ENCODE measurements around the gene TRIO. TPM values are rescaled to one million over a fixed set of nuclear protein-coding genes. Genes with fewer than 3 reads are reported as not detected.

Gene TRIO
- total RNA-seq, 2 donors from 2014 or later: 62.0 to 137 TPM

DNA sequence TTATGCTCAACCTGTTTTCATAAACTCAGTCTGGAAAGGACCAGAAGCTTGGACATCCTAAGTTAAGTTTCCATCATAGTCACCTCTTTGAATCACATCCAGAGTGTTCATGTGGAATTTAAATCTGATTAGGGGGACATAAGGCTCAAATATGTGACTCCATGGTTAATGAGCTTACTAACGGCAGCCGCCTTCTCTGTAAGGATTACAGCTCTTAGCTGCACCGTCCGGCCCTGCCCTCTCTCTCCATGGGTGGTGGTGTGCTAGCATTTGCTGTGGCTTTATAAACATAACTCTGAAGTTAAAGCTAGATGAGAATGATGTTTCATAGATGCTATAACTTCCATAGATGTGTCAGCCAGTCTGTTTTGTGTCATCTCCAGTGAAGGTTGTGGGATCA lies 156.5 kb downstream of the TRIO start:
- Histone ChIP-seq H3K4me1 (no peaks in the 10 kb centered on the region), H3K27me3 (no peaks in the 10 kb centered on the region), H3K27ac (no peak overlapping the region), H3K36me3 (replicated peaks in 1 of 2; ENCODE audit: insufficient read depth in 1 of 2, low read depth in 2 of 2) (no peaks in the 10 kb centered on the region), H3K9me3 (no peaks in the 10 kb centered on the region), H3K4me3 (no peak overlapping the region)
- DNase-seq (no peak), ATAC-seq (no peak)
- intact Hi-C loops (cut with DNase I): no loop called here
- WGBS, 2 donors: 88 to 94% methylated on average over 4 of the region's 4 CpGs
- TF ChIP-seq, protein P1, sequence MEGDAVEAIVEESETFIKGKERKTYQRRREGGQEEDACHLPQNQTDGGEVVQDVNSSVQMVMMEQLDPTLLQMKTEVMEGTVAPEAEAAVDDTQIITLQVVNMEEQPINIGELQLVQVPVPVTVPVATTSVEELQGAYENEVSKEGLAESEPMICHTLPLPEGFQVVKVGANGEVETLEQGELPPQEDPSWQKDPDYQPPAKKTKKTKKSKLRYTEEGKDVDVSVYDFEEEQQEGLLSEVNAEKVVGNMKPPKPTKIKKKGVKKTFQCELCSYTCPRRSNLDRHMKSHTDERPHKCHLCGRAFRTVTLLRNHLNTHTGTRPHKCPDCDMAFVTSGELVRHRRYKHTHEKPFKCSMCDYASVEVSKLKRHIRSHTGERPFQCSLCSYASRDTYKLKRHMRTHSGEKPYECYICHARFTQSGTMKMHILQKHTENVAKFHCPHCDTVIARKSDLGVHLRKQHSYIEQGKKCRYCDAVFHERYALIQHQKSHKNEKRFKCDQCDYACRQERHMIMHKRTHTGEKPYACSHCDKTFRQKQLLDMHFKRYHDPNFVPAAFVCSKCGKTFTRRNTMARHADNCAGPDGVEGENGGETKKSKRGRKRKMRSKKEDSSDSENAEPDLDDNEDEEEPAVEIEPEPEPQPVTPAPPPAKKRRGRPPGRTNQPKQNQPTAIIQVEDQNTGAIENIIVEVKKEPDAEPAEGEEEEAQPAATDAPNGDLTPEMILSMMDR (IDR thresholded peaks at IDR 0.05): no peak
- no peak for TF ChIP-seq POLR2A (IDR thresholded peaks at IDR 0.05)

DNA sequence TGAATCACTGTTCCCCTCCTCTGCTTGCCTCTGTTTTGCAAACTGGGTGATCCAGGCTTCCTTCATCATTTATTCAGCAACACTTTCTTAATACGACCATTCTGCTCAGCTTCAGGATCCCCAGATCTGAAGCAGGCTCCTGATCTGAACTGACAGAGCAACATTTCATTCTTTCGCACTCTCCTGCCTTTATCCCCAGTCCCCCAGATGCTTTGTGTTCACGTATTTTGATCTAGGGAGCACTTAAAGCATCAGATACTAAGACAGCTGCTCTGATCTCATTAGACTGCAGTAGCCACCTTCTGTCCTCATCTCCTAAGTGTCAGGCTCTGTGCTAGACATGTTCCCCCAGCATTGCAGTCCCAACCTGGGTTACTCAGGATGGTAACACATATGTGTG lies 158.0 kb downstream of the TRIO start:
- DNase-seq (no peak), ATAC-seq (no peak)
- Histone ChIP-seq H3K4me1 (no peaks in the 10 kb centered on the region), H3K36me3 (replicated peaks in 1 of 2; ENCODE audit: insufficient read depth in 1 of 2, low read depth in 2 of 2) (no peaks in the 10 kb centered on the region), H3K4me3 (no peak overlapping the region), H3K9me3 (no peaks in the 10 kb centered on the region), H3K27me3 (no peaks in the 10 kb centered on the region), H3K27ac (no peak overlapping the region)
- intact Hi-C loops (cut with DNase I): no loop called here
- TF ChIP-seq POLR2A (IDR thresholded peaks at IDR 0.05): no peak
- TF ChIP-seq, protein P1 (IDR thresholded peaks at IDR 0.05): no peak
- 92% methylated on average over 3 of the region's 3 CpGs for WGBS, 2 donors

DNA sequence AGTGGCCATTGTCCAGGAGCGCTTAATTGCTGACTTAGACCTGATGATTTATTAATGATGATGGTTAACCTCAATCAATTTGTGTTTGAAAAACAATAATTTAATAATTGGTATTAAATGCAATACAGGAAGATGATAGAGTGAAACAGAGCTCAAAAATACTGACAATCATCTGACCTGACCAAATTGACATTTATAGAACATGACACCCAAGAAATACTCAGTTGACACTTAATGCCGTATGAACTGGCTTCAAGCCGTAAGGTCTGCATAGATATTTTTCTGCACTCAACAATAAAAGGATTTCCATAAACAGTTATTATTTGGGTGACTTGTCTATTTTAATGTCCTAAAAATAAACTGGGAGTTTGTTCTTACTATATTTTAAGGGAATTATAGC lies 159.2 kb downstream of the TRIO start:
- H3K9me3 ChIP-seq: no peaks in the 10 kb centered on the region
- no peaks in the 10 kb centered on the region for H3K4me1 ChIP-seq
- no peak for ATAC-seq
- TF ChIP-seq POLR2A (IDR thresholded peaks at IDR 0.05): no peak
- TF ChIP-seq, protein P1 (IDR thresholded peaks at IDR 0.05): no peak
- DNase-seq: no peak
- H3K27ac ChIP-seq: no peak overlapping the region
- H3K36me3 ChIP-seq (replicated peaks in 1 of 2; ENCODE audit: insufficient read depth in 1 of 2, low read depth in 2 of 2): no peaks in the 10 kb centered on the region
- intact Hi-C loops (cut with DNase I): no loop called here
- 96 to 98% methylated on average over 3 of the region's 3 CpGs for WGBS, 2 donors
- no peak overlapping the region for H3K4me3 ChIP-seq
- H3K27me3 ChIP-seq: no peaks in the 10 kb centered on the region

DNA sequence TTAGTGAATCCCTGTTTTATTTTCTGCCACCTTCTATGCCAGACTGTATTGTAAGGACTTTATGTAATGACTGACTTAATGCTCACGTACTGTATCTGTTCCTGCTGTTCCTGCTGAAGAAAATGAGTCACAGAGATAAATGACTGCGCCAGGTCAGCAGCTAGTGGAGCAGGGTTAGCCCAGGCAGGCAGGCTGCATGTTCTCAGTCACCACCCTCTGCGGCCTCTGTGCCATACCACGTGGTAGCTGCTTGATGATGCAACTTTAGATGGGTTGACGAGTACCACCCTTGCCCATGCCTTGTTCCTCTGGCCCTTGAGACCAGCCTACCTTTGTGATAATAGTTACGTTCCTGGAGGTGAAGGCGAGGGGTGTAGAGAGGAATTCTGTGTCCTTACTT lies 161.9 kb downstream of the TRIO start:
- no peak for ATAC-seq
- Histone ChIP-seq H3K9me3 (no peaks in the 10 kb centered on the region), H3K4me1 (peaks cover 10% of the 10 kb centered on the region), H3K4me3 (no peak overlapping the region), H3K27me3 (no peaks in the 10 kb centered on the region), H3K36me3 (replicated peaks in 1 of 2; ENCODE audit: insufficient read depth in 1 of 2, low read depth in 2 of 2) (no peaks in the 10 kb centered on the region), H3K27ac (no peak overlapping the region)
- DNase-seq: no peak
- intact Hi-C loops (cut with DNase I): no loop called here
- no peak for TF ChIP-seq POLR2A (IDR thresholded peaks at IDR 0.05)
- TF ChIP-seq, protein P1 (IDR thresholded peaks at IDR 0.05): no peak
- 81 to 85% methylated on average over 6 to 7 of the region's 7 CpGs for WGBS, 2 donors

DNA sequence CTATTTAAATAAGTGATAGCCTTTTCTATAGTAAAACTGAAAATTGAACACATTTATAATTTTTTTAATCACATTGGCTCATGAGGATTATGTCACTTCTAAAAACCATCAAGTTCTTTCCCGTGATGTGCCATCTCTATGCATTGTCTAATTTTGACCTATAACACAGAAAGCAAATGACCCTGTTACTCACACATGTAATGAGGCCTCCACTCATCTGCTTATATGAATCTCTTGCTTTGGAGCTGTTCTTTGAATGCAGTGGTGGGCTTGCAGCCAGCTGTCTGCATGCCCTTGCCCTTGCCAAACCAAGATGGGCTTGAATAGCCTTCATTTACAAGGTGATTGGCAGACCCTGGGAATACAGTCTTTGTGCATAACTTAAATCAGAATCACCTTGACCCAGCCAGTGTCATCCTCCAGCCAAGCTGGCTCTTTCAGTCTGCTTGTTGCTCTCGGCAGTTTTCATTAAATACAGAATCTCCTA lies 163.2 kb downstream of the TRIO start:
- 89 to 95% methylated on average over 2 of the region's 2 CpGs for WGBS, 2 donors
- Histone ChIP-seq H3K27me3 (no peaks in the 10 kb centered on the region), H3K4me1 (peaks cover 21% of the 10 kb centered on the region), H3K36me3 (replicated peaks in 1 of 2; ENCODE audit: insufficient read depth in 1 of 2, low read depth in 2 of 2) (no peaks in the 10 kb centered on the region), H3K9me3 (no peaks in the 10 kb centered on the region), H3K27ac (no peak overlapping the region), H3K4me3 (no peak overlapping the region)
- TF ChIP-seq, protein P1 (IDR thresholded peaks at IDR 0.05): no peak
- no peak for TF ChIP-seq POLR2A (IDR thresholded peaks at IDR 0.05)
- intact Hi-C loops (cut with DNase I): no loop called here
- DNase-seq: no peak
- no peak for ATAC-seq
